ENCODE measurements around the gene TRAF7.

The TRAF7 gene

GRCh38 chr16:2226245-2226793 is 70.7 kb downstream of the TRAF7 start:
- DNase-seq: no peak

GRCh38 chr16:2226918-2227317 is 71.3 kb downstream of the TRAF7 start:
- no peak for DNase-seq
